GM18519 (cell line): Measurements from ENCODE around the gene AMY2B.
"Not testable (repeated sequence)": the region's sequence is repeated elsewhere in the genome, so short reads cannot be mapped to it uniquely, and the experiment has no call there.

Experiments used
- ATAC-seq: cut with Tn5 transposase; IDR thresholded peaks from one replicate; pipeline ENCODE4 v1.9.1; 2021; ENCODE audit warnings: mild to moderate bottlenecking, moderate library complexity; ENCODE audit not compliant: unreplicated experiment, low FRiP score

Gene AMY2B

DNA sequence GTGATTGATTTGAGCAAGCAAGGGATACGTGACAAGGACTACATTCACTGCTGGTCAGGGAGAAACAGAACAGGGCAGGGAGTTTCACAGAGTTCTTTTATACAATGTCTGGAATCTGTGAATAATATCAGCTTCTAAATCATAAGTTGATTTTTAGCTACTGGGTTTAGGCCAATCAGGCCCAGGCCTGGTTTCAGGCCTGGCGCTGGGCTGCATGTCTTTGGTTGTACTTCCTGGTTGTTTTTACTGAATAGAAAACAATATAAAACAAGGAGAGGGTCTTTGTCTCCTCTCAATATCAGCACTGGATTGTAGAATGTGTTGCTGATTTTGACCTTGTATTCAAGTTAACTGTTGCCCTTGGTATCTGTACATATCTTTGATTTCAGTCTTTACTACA, 45.0 kb downstream of the AMY2B start:
- no peak for ATAC-seq

GRCh38 chr1:103616994-103617477, 45.6 kb downstream of the AMY2B start, which contains the start of gene AMY2A:
Gene AMY2A (plus strand): TSS chr1:103617427. CDS start chr1:103617441, 14 bp downstream.
- ATAC-seq = not testable (repeated sequence)

GRCh38 chr1:103627436-103627835, 56.0 kb downstream of the AMY2B start:
- ATAC-seq = not testable (repeated sequence)
